ENCODE data around the gene TSC22D1. TPM values are rescaled to one million over a fixed set of nuclear protein-coding genes. Genes with fewer than 3 reads are reported as not detected.

TSC22D1 gene
- total RNA-seq, 1 experiment from 2014 or later, result 37.2 TPM

DNA sequence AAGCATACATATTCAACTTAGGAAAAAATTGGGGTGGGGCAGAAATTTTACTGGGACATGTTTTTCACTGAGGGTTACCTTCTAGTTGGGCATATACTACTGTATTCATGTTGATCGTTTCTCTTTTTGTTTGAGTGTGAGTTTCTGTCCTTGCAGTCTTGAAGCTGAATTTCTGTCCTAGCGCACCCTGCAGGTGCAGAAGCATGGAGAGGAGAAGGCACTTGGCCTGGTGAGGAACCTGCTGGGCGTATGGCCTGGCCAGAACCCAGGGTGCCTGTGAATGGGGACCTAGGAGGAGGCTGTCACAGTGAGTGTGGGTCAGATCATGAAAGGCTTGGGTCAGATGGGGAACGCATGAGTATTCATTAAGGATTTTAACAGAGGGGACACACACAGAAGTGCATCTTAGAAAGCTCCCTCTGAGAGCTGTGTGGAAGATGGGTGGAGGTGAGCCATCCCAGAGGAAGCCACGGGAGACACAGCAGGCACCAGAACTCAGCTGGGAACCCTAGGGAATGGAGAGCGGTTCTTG is 165.7 kb downstream of the TSC22D1 start:
- TF ChIP-seq, protein P1, sequence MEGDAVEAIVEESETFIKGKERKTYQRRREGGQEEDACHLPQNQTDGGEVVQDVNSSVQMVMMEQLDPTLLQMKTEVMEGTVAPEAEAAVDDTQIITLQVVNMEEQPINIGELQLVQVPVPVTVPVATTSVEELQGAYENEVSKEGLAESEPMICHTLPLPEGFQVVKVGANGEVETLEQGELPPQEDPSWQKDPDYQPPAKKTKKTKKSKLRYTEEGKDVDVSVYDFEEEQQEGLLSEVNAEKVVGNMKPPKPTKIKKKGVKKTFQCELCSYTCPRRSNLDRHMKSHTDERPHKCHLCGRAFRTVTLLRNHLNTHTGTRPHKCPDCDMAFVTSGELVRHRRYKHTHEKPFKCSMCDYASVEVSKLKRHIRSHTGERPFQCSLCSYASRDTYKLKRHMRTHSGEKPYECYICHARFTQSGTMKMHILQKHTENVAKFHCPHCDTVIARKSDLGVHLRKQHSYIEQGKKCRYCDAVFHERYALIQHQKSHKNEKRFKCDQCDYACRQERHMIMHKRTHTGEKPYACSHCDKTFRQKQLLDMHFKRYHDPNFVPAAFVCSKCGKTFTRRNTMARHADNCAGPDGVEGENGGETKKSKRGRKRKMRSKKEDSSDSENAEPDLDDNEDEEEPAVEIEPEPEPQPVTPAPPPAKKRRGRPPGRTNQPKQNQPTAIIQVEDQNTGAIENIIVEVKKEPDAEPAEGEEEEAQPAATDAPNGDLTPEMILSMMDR (conservative IDR thresholded peaks at IDR 0.05; ENCODE audit: low read depth, low read length), result 0 out of 2 replicates have a peak, but pooled peaks have one; percentile 14
- TF ChIP-seq EZH2 (IDR thresholded peaks at IDR 0.05; ENCODE audit: borderline replicate concordance, low read depth, low read length, poor library complexity, severe bottlenecking), result no peak
- Histone ChIP-seq H3K4me3 (ENCODE audit: low read depth, low read length, poor library complexity, severe bottlenecking) (no peak overlapping the region), H3K4me1 (ENCODE audit: insufficient read depth, low read length, poor library complexity, severe bottlenecking) (no peaks in the 10 kb centered on the region), H3K9me3 (ENCODE audit: low read depth, low read length, poor library complexity, severe bottlenecking) (no peaks in the 10 kb centered on the region), H3K27ac (ENCODE audit: low read depth, low read length, poor library complexity, severe bottlenecking) (no peak overlapping the region), H3K36me3 (ENCODE audit: insufficient read depth, low read length, poor library complexity, severe bottlenecking) (no peaks in the 10 kb centered on the region), H3K27me3 (replicated peaks; ENCODE audit: insufficient read depth, low read depth, low read length, poor library complexity) (no peaks in the 10 kb centered on the region)
- ChIA-PET CTCF (no interaction called here), POLR2A (ENCODE audit: low non-redundant PET) (no interaction called here)
- no peak for DNase-seq (ENCODE audit: low spot score)
- intact Hi-C loops (cut with micrococcal nuclease; ENCODE audit: unreplicated experiment), result no loop called here
- BruUV-seq (replicated peaks), result no TSS peak

DNA sequence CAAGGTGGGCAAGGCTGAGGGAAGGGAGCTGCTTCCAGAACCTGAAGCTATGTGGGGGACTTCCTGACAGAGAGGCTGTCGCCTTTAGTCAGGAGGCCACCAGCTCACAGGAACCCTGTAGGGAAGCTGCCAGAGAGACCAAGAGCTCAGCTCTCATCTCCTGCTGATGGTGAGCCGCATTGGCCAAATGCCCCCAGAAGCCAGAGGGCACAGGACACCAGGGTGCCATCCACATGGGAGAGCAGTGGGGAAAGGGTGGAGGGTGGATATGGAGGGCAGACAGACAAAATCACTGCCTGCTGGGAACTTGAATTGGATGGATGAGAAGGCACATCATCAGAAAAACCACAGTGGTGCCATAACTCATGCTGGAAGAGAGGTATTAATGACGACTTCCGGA is 166.5 kb downstream of the TSC22D1 start:
- DNase-seq (ENCODE audit: low spot score), result no peak
- Histone ChIP-seq H3K36me3 (ENCODE audit: insufficient read depth, low read length, poor library complexity, severe bottlenecking) (no peaks in the 10 kb centered on the region), H3K27me3 (replicated peaks; ENCODE audit: insufficient read depth, low read depth, low read length, poor library complexity) (no peaks in the 10 kb centered on the region), H3K4me3 (ENCODE audit: low read depth, low read length, poor library complexity, severe bottlenecking) (no peak overlapping the region), H3K4me1 (ENCODE audit: insufficient read depth, low read length, poor library complexity, severe bottlenecking) (no peaks in the 10 kb centered on the region), H3K27ac (ENCODE audit: low read depth, low read length, poor library complexity, severe bottlenecking) (no peak overlapping the region), H3K9me3 (ENCODE audit: low read depth, low read length, poor library complexity, severe bottlenecking) (no peaks in the 10 kb centered on the region)
- CTCF ChIA-PET, result no interaction called here
- no TSS peak for BruUV-seq (replicated peaks)
- TF ChIP-seq EZH2 (IDR thresholded peaks at IDR 0.05; ENCODE audit: borderline replicate concordance, low read depth, low read length, poor library complexity, severe bottlenecking), result no peak
- TF ChIP-seq, protein P1 (conservative IDR thresholded peaks at IDR 0.05; ENCODE audit: low read depth, low read length), result no peak
- POLR2A ChIA-PET (ENCODE audit: low non-redundant PET), result no interaction called here
- intact Hi-C loops (cut with micrococcal nuclease; ENCODE audit: unreplicated experiment), result no loop called here

DNA sequence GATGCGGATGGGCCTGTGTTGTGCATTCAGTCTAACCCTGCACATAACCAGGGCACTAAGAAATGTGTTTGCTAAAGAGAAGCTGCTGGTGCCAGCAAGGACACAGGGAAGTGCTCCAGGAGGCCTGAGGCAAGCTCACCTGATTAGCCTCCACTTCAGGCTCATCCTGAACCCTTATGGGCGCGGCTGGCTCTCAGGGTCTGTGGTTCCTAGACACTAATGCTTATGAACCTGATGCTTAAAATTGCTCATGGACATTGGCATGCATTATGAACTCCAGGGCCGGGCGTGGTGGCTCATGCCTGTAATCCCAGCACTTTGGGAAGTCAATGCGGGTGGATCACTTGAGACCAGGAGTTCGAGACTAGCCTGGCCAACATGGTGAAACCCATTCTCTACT is 168.2 kb downstream of the TSC22D1 start:
- no peaks in the 10 kb centered on the region for H3K9me3 ChIP-seq (ENCODE audit: low read depth, low read length, poor library complexity, severe bottlenecking)
- no peak for DNase-seq (ENCODE audit: low spot score)
- POLR2A ChIA-PET (ENCODE audit: low non-redundant PET), result no interaction called here
- no peak overlapping the region for H3K27ac ChIP-seq (ENCODE audit: low read depth, low read length, poor library complexity, severe bottlenecking)
- H3K27me3 ChIP-seq (replicated peaks; ENCODE audit: insufficient read depth, low read depth, low read length, poor library complexity), result no peaks in the 10 kb centered on the region
- CTCF ChIA-PET, result no interaction called here
- H3K4me1 ChIP-seq (ENCODE audit: insufficient read depth, low read length, poor library complexity, severe bottlenecking), result no peaks in the 10 kb centered on the region
- no TSS peak for BruUV-seq (replicated peaks)
- intact Hi-C loops (cut with micrococcal nuclease; ENCODE audit: unreplicated experiment), result no loop called here
- TF ChIP-seq, protein P1 (conservative IDR thresholded peaks at IDR 0.05; ENCODE audit: low read depth, low read length), result no peak
- TF ChIP-seq EZH2 (IDR thresholded peaks at IDR 0.05; ENCODE audit: borderline replicate concordance, low read depth, low read length, poor library complexity, severe bottlenecking), result no peak
- H3K4me3 ChIP-seq (ENCODE audit: low read depth, low read length, poor library complexity, severe bottlenecking), result no peak overlapping the region
- H3K36me3 ChIP-seq (ENCODE audit: insufficient read depth, low read length, poor library complexity, severe bottlenecking), result no peaks in the 10 kb centered on the region

Measured in A673 (cell line).